Measurements from ENCODE around the gene SPA17. TPM values are rescaled to one million over a fixed set of nuclear protein-coding genes. Genes with fewer than 3 reads are reported as not detected.

The SPA17 gene
- polyA plus RNA-seq, 3 donors = 0.75 to 6.7 (median 4.2) TPM

DNA sequence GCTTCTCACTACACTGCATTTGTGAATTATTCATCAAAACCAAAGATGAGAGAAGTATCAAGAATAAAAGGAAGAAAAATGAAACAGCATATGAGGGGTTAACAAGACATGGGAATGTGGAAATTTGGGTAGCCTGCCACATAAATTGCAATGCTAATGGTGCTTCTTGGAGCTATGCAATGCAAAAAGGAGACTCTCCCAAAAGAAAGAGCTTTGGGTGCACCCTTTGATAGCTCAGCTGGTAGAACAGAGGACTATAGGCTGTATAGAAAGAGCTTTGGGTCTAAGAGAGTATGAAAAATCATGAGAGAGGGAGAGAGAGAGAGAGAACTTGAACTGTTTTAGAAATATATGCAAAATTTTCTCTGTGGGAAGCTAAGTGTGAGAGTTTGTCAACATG is 26.3 kb downstream of the SPA17 start:
- Mint-ChIP-seq H3K9me3 (peaks cover 0 to 11% (median 2%) of the 10 kb centered on the region in 7 donors), H3K27ac (no peak overlapping the region), H3K4me3 (no peak overlapping the region), H3K36me3 (no peaks in the 10 kb centered on the region), H3K4me1 (peaks cover 3% of the 10 kb centered on the region), H3K27me3 (ENCODE audit: low read depth in 3 of 3) (peaks cover 0 to 2% (median 1%) of the 10 kb centered on the region in 3 donors)
- DNase-seq = no peak
- Histone ChIP-seq H3K9me3 (replicated peaks in 1 of 2; ENCODE audit: control insufficient read depth in 1 of 2, insufficient read depth in 1 of 2, low read length in 2 of 2) (peaks cover 0 to 6% of the 10 kb centered on the region in 2 donors), H3K79me2 (ENCODE audit: insufficient read depth, low read length) (no peaks in the 10 kb centered on the region), H3K4me3 (replicated peaks in 1 of 3; ENCODE audit: low read depth in 2 of 3, low read length in 3 of 3) (no peak overlapping the region), H3K9ac (ENCODE audit: insufficient read depth, low read length, poor library complexity, severe bottlenecking) (no peak overlapping the region), H3K27me3 (ENCODE audit: control insufficient read depth in 2 of 2, insufficient read depth in 2 of 2, low read length in 2 of 2) (peaks cover 0 to 2% of the 10 kb centered on the region in 2 donors), H4K20me1 (ENCODE audit: insufficient read depth, low read length) (no peaks in the 10 kb centered on the region), H3K4me1 (ENCODE audit: control insufficient read depth in 1 of 2, insufficient read depth in 2 of 2, low read length in 2 of 2) (no peaks in the 10 kb centered on the region), H3K36me3 (replicated peaks in 1 of 2; ENCODE audit: control insufficient read depth in 1 of 2, insufficient read depth in 2 of 2, low read length in 2 of 2) (no peaks in the 10 kb centered on the region), H3K27ac (ENCODE audit: low read depth in 1 of 2, low read length in 2 of 2) (no peak overlapping the region), H3K4me2 (replicated peaks; ENCODE audit: extremely low read depth, low read length, poor library complexity, severe bottlenecking) (no peak overlapping the region), H2AFZ (ENCODE audit: insufficient read depth, low read depth, low read length, poor library complexity, severe bottlenecking) (no peak overlapping the region)
- no peak for TF ChIP-seq CTCF (IDR thresholded peaks at IDR 0.05)
- intact Hi-C loops (cut with micrococcal nuclease) = no loop called here

DNA sequence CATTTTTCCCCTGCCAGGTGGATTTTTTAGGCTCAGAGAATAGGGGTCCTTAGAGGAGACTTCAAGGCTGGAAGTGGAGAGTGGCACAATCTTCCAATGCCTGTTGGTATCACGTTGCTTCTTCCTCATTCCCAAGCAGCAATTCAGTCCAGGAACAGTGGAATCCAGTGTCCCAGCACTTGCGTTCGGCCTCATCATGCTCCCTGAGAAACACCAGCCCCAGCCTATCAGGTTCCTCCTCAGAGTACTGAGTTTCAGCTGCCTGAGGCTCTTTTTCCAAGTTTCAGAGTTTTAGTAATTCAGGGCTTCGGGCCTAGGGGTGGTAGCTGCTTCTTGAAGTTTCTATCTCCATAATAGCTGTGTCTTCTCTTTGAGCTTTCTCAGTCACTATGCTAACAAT is 34.1 kb downstream of the SPA17 start:
- no peaks in the 10 kb centered on the region for H3K27me3 ChIP-seq (ENCODE audit: control insufficient read depth in 2 of 2, insufficient read depth in 2 of 2, low read length in 2 of 2)
- no peak overlapping the region for H3K27ac ChIP-seq (ENCODE audit: low read depth in 1 of 2, low read length in 2 of 2)
- H3K4me3 ChIP-seq (replicated peaks in 1 of 3; ENCODE audit: low read depth in 2 of 3, low read length in 3 of 3) = no peak overlapping the region
- H4K20me1 ChIP-seq (ENCODE audit: insufficient read depth, low read length) = no peaks in the 10 kb centered on the region
- no peak for TF ChIP-seq CTCF (IDR thresholded peaks at IDR 0.05)
- no peak overlapping the region for H3K9ac ChIP-seq (ENCODE audit: insufficient read depth, low read length, poor library complexity, severe bottlenecking)
- no peaks in the 10 kb centered on the region for H3K4me1 Mint-ChIP-seq
- no peaks in the 10 kb centered on the region for H3K79me2 ChIP-seq (ENCODE audit: insufficient read depth, low read length)
- no peak overlapping the region for H3K27ac Mint-ChIP-seq
- H3K36me3 Mint-ChIP-seq = no peaks in the 10 kb centered on the region
- H3K27me3 Mint-ChIP-seq (ENCODE audit: low read depth in 3 of 3) = peaks cover 0 to 2% (median under 1%) of the 10 kb centered on the region in 3 donors
- no peak overlapping the region for H3K4me3 Mint-ChIP-seq
- no peak for DNase-seq
- WGBS (ENCODE audit: insufficient coverage) = 93% methylated on average over 3 of the region's 4 CpGs
- H3K36me3 ChIP-seq (replicated peaks in 1 of 2; ENCODE audit: control insufficient read depth in 1 of 2, insufficient read depth in 2 of 2, low read length in 2 of 2) = no peaks in the 10 kb centered on the region
- no peaks in the 10 kb centered on the region for H3K4me1 ChIP-seq (ENCODE audit: control insufficient read depth in 1 of 2, insufficient read depth in 2 of 2, low read length in 2 of 2)
- H2AFZ ChIP-seq (ENCODE audit: insufficient read depth, low read depth, low read length, poor library complexity, severe bottlenecking) = no peak overlapping the region
- H3K9me3 Mint-ChIP-seq = peaks cover 0 to 15% (median 6%) of the 10 kb centered on the region in 7 donors
- H3K9me3 ChIP-seq (replicated peaks in 1 of 2; ENCODE audit: control insufficient read depth in 1 of 2, insufficient read depth in 1 of 2, low read length in 2 of 2) = peaks cover 0 to 4% of the 10 kb centered on the region in 2 donors
- H3K4me2 ChIP-seq (replicated peaks; ENCODE audit: extremely low read depth, low read length, poor library complexity, severe bottlenecking) = no peak overlapping the region
- intact Hi-C loops (cut with micrococcal nuclease) = no loop called here

Measured in CD14-positive monocyte (primary cell).